Stimulated activated CD8-positive, alpha-beta memory T cell treated with anti-CD3 and anti-CD28 coated beads, Interleukin-12 subunit alpha, Interleukin-12 subunit beta, amount 100 ng/mL, for 1 hour (primary cell): Measurements from ENCODE around the gene ACP7.

Experiments used
- DNase-seq: peaks from one replicate; pipeline ENCODE4 v3.0.0-alpha.2; 2020; ENCODE audit warnings: low read depth

Gene ACP7

DNA sequence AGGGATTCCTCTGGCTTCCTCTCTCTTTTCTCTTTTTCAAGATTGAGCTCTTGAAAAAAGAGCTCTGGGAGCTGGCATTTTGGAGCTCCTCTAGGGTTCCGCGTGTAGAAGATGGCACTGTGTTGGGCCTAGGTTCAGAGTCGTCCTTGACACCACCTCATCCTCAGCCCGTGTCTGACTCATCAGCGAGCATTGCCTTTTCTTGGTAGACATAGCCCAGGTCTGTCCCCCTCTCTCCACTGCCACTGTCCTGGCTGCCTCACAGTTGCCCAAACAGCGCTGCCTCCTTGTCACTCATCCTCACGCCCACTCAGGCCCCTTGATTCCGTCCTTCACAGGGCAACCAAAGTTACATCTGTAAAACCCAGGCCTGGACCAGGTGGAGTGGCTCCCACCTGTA, 66.1 kb downstream of the ACP7 start:
- no peak for DNase-seq

GRCh38 chr19:39150807-39151600, 66.8 kb downstream of the ACP7 start:
- no peak for DNase-seq

GRCh38 chr19:39152066-39152465, 67.9 kb downstream of the ACP7 start:
- no peak for DNase-seq

DNA sequence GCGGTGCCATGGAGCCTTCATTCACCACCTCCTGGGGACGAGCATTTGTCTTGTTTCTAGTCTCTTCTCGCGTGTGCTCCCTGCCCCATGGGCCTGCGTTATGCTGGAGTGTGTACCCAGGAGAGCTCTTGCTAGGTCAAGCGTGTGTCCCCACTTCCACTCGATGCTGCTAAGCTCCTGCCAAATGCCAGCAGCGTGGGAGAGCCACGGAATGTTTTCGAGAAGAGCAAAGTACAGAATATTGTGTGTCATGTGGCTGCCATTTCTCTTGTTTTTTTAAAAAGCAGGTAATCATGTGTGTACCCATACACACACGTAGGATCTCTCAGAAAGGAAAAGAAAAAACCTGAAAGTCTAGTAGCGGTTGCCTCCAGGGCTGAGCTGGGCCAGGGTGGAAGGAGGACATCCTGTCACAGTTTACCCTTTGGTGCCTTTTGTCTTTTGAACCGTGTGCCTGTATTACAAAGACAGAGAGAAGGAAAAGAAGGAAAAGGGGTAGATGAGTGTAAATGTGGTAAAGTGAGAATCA, 70.0 kb downstream of the ACP7 start:
- DNase-seq = no peak

GRCh38 chr19:39154629-39155100, 70.5 kb downstream of the ACP7 start:
- DNase-seq = no peak

DNA sequence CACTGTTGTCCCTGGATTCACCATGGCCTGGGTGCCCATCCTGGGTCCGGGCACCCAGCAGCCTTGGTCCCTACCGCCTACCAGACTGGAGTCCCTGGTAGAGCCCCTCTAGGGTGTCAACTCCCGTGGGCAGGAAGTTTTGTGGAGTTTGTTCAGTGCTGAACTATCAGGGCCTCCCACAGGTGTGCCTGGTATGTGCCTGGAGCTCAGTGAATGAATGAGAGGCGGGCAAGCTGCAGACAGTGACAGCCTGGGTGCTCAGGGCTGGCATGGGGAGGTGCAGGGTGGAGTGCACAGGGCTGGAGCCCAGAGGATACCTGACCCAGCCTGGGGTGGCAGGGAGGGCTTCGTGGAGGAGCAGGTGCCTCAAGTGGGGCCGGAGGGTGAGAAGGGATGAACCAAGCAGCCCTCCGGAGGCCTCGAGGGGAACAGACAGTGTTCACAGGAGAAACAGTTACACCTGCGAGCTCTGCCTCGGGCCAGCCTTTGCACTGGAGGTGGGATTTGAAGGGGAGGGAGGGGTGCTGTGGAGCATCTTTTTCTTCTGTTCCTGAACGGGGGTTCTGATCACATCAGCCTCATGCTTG, 71.0 kb downstream of the ACP7 start:
- no peak for DNase-seq

- no peak for DNase-seq
Measured at GRCh38 chr19:39155741-39156140, 71.6 kb downstream of the ACP7 start.

DNA sequence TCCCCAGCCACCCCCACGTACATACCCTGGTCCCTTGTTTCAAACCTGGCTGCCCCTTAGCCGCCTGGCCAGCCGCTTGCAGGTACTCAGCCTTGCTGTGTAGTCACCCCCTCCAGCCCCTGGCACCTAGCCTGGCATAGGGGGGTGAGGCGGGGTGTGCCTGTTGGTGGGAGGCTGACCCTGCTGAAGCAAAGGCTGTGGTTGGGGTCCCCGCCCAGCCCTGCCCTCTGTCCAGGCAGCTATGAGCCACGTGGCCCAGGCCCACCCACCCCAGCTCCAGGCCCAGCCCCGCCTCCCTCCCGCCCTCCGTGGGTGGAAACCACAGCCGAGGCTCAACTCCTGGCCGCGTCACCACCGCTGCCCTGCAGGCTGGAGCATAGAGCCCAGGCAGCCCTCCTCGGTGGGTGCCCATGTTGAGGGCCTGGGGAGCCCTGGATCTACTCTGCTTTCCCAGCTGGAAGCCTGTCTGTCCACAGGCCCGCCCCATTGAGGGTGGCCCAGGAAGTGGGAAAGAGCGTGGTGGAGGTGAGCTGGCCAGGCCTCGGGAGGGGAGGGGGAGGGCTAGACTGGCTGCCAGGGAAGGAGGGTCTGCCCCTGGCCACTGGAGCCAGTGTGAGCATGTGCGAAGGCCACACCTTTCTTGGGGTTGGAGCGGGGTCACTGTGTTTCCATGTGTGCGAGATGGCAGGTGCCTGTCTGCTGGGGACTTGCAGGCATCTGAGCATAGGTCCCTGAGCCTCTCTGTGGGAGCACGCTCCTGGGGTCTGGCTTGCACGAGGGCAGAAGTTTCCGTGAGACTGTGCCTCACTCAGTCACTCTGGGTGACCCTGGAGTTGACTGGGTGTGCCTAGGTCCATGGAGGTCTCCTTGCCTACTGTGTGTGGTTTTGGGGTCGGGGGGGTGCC, 72.4 kb downstream of the ACP7 start:
- DNase-seq = no peak

- no peak for DNase-seq
Measured at GRCh38 chr19:39157275-39157996, 73.3 kb downstream of the ACP7 start.

DNA sequence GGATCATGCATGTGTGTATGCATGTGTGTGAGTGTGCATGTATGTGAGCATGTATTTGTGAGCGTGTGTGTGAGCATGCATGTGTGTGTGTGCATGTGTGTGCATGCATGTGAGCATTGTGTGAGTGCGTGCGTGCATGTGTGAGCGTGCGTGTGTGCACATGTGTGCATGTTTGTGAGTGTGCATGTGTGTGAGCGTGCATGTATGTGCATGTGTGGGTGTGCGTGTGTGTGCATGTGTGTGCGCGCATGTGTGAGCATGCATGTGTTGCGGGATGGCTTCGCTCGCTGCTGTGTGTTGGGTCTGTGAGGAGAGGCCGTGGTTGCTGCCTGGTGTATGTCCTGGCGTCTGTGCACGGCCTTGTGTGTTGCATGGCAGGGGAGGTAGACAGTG, 73.8 kb downstream of the ACP7 start:
- no peak for DNase-seq

- no peak for DNase-seq
Measured at GRCh38 chr19:39158646-39159260, 74.6 kb downstream of the ACP7 start.

DNA sequence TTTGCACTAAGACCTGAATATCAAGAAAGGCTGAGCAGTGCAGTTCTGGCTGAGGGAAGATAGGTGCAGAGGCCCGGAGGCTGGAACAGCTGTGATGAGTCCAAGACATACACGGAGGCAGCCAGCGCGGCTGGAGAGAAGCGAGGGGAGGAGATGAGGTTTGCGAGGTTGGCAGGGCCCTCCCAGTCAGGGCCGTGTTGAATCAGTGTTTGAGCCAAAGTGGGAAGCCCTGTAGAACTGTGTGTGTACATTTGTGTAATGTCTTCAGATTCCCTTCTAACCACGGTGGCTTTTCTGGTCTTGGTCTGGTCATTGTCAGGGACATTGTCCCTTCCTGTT, 76.3 kb downstream of the ACP7 start:
- DNase-seq = no peak
